Vagina (tissue), 2 donors: ENCODE results near the gene CMPK2. TPM values are rescaled to one million over a fixed set of nuclear protein-coding genes. Genes with fewer than 3 reads are reported as not detected.
"Not testable (repeated sequence)": the region's sequence is repeated elsewhere in the genome, so short reads cannot be mapped to it uniquely, and the experiment has no call there.

Source experiments
- DNase-seq, 2 donors: peaks; one replicate each; pipeline ENCODE4 v3.0.0-alpha.2; 2017; ENCODE audit errors: extremely low spot score in 2 of 2
- H3K27ac ChIP-seq: fragments of 200-600 bp; sonication (generic); one replicate; pipeline ENCODE4 v1.5.1; 2019
- H3K27me3 ChIP-seq: fragments of 200-600 bp; sonication (generic); one replicate; pipeline ENCODE4 v1.5.1; 2019
- H3K36me3 ChIP-seq, 2 donors: fragments of 200-600 bp; sonication (generic); one replicate each; pipeline ENCODE4 v1.5.1; 2017 to 2019
- H3K4me1 ChIP-seq: fragments of 200-600 bp; sonication (generic); one replicate; pipeline ENCODE4 v1.5.1; 2019
- H3K4me3 ChIP-seq, 2 donors: fragments of 200-600 bp; sonication (generic); 1 replicate in 1 of 2; 2 replicates in 1 of 2; pipeline ENCODE4 v1.5.1; 2016 to 2019
- H3K9me3 ChIP-seq: fragments of 200-600 bp; sonication (generic); one replicate; pipeline ENCODE4 v1.5.1; 2019
- POLR2A ChIP-seq, 2 donors: fragments of 450-650 bp; IDR thresholded peaks; one replicate each; pipeline ENCODE4 v1.6.1; 2017; ENCODE audit warnings: antibody characterized with exemption in 2 of 2, mild to moderate bottlenecking in 2 of 2, moderate library complexity in 2 of 2
- POLR2AphosphoS5 ChIP-seq, 2 donors: sonication (generic); formaldehyde crosslinking; IDR thresholded peaks; one replicate each; pipeline ENCODE4 v1.9.0; 2017; ENCODE audit warnings: antibody characterized with exemption in 2 of 2, mild to moderate bottlenecking in 2 of 2, low read depth in 1 of 2; ENCODE audit not compliant: insufficient read depth in 1 of 2
- intact Hi-C: fragments of 100-400 bp; cut with DNase I; formaldehyde crosslinking; loops from one replicate; pipeline ENCODE4 v1.15.1; 2023
- total RNA-seq: library from RNA; depleted of rRNA; stranded (reverse); fragments of >200 nt; gene quantifications from one replicate; pipeline ENCODE4 v1.2.3, GENCODE V29; 2016
- TF ChIP-seq, protein P1 (sequence below), 3 experiments: fragments of 450-650 bp in 2 of 3; fragments of 200-600 bp in 1 of 3; sonication (generic) in 1 of 3; IDR thresholded peaks; one replicate each; pipeline ENCODE4 v1.5.1; 2017 to 2019; ENCODE audit warnings: antibody characterized with exemption in 3 of 3, mild to moderate bottlenecking in 2 of 3, moderate library complexity in 2 of 3

CMPK2 gene
- total RNA-seq, 1 donor from 2014 or later = 5.6 TPM

DNA sequence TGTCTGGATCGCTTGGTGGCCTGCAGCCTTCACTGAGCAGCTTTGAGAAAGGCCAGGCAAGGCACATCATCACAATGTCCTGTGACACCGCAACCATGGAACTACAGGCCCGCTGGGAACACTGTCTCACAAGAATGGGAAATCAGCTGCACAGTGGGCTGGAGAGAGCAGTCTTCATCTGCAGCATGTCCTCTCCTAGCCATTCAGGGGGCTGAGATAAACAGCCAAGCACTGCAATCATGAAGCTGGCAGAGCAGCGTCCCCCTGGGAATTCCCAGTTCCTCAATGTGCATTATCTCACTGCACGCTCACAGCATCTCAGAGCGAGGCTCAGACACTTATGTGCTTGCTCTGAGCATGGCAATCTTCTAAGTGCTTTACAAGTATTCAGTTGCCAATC, 1.9 kb downstream of the CMPK2 start:
- no peak for TF ChIP-seq POLR2A (IDR thresholded peaks at IDR 0.05)
- no peak for TF ChIP-seq POLR2AphosphoS5 (IDR thresholded peaks at IDR 0.05; ENCODE audit: insufficient read depth in 1 of 2, low read depth in 1 of 2)
- TF ChIP-seq, protein P1, sequence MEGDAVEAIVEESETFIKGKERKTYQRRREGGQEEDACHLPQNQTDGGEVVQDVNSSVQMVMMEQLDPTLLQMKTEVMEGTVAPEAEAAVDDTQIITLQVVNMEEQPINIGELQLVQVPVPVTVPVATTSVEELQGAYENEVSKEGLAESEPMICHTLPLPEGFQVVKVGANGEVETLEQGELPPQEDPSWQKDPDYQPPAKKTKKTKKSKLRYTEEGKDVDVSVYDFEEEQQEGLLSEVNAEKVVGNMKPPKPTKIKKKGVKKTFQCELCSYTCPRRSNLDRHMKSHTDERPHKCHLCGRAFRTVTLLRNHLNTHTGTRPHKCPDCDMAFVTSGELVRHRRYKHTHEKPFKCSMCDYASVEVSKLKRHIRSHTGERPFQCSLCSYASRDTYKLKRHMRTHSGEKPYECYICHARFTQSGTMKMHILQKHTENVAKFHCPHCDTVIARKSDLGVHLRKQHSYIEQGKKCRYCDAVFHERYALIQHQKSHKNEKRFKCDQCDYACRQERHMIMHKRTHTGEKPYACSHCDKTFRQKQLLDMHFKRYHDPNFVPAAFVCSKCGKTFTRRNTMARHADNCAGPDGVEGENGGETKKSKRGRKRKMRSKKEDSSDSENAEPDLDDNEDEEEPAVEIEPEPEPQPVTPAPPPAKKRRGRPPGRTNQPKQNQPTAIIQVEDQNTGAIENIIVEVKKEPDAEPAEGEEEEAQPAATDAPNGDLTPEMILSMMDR (IDR thresholded peaks at IDR 0.05) = no peak
- no peak for DNase-seq
- Histone ChIP-seq H3K27me3 (no peaks in the 10 kb centered on the region), H3K4me3 (no peak overlapping the region), H3K9me3 (peaks cover 5% of the 10 kb centered on the region), H3K4me1 (peaks cover 12% of the 10 kb centered on the region), H3K36me3 (peaks cover 0 to 13% of the 10 kb centered on the region in 2 donors), H3K27ac (no peak overlapping the region)
- intact Hi-C loops = no loop called here

DNA sequence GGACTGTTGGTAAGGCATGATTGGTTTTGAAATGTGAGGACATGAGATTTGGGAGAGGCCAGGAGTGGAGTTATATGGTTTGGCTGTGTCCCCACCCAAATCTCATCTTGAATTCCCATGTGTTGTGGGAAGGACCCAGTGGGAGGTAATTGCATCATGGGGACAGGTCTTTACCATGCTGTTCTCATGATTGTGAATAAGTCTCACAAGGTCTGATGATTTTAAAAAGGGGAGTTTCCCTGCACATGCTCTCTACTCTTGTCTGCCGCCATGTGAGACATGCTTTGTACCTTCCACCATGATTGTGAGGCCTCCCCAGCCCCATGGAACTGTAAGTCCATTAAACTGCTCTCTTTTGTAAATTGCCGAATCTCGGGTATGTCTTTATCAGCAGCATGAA, 5.4 kb downstream of the CMPK2 start:
- DNase-seq = no peak
- no peak for TF ChIP-seq POLR2A (IDR thresholded peaks at IDR 0.05)
- TF ChIP-seq POLR2AphosphoS5 (IDR thresholded peaks at IDR 0.05; ENCODE audit: insufficient read depth in 1 of 2, low read depth in 1 of 2) = no peak
- TF ChIP-seq, protein P1 (IDR thresholded peaks at IDR 0.05) = no peak
- H3K9me3 ChIP-seq = peaks cover 5% of the 10 kb centered on the region
- intact Hi-C loops = no loop called here
- peaks cover 0 to 13% of the 10 kb centered on the region in 2 donors for H3K36me3 ChIP-seq
- H3K4me3 ChIP-seq = no peak overlapping the region
- H3K27me3 ChIP-seq = no peaks in the 10 kb centered on the region
- no peak overlapping the region for H3K27ac ChIP-seq
- no peaks in the 10 kb centered on the region for H3K4me1 ChIP-seq

DNA sequence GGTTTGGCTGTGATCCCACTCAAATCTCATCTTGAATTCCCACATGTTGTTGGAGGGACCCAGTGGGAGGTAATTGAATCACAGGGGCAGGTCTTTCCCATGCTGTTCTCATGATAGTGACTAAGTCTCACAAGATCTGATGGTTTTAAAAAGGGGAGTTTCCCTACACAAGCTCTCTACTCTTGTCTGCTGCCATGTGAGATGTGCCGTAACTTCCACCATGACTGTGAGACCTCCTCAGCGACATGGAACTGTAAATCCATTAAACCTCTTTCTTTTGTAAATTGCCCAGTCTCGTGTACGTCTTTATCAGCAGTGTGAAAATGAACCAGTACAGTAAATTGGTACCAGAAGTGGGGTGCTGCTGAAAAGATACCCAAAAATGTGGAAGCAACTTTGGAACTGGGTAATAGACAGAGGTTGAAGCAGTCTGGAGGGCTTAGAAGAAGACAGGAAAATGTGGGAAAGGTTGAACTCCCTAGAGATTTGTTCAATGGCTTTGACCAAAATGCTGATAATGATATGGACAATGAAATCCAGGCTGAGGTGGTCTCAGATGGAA, 7.2 kb downstream of the CMPK2 start:
- H3K27me3 ChIP-seq, intact Hi-C loops, H3K4me3 ChIP-seq, DNase-seq, H3K4me1 ChIP-seq, H3K9me3 ChIP-seq, H3K27ac ChIP-seq: not testable (repeated sequence)
- H3K36me3 ChIP-seq = peaks cover 0 to 13% of the 10 kb centered on the region in 2 donors

DNA sequence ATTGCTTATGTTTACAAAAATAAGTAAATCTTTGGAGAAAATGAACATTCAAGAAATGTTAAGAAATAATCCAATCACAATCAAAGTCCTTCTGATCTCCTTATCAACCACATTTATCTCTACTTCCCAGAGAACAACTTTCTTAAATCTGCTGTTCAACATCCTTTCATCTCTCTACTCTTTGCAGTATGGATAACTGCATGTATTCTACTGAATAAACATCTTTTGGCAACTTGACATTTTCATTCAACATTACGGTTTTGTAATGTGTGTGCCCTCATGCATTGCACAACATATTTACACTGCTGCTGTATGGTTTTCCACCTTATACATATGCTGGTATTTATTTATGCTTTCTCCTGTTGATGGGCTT, 9.2 kb downstream of the CMPK2 start:
- intact Hi-C loops = no loop called here
- H3K27ac ChIP-seq = no peak overlapping the region
- TF ChIP-seq POLR2AphosphoS5 (IDR thresholded peaks at IDR 0.05; ENCODE audit: insufficient read depth in 1 of 2, low read depth in 1 of 2) (no peak), POLR2A (IDR thresholded peaks at IDR 0.05) (no peak)
- TF ChIP-seq, protein P1 (IDR thresholded peaks at IDR 0.05) = no peak
- no peak overlapping the region for H3K4me3 ChIP-seq
- H3K27me3 ChIP-seq = no peaks in the 10 kb centered on the region
- peaks cover 5% of the 10 kb centered on the region for H3K9me3 ChIP-seq
- no peak for DNase-seq
- H3K36me3 ChIP-seq = peaks cover 0 to 26% of the 10 kb centered on the region in 2 donors
- no peaks in the 10 kb centered on the region for H3K4me1 ChIP-seq

DNA sequence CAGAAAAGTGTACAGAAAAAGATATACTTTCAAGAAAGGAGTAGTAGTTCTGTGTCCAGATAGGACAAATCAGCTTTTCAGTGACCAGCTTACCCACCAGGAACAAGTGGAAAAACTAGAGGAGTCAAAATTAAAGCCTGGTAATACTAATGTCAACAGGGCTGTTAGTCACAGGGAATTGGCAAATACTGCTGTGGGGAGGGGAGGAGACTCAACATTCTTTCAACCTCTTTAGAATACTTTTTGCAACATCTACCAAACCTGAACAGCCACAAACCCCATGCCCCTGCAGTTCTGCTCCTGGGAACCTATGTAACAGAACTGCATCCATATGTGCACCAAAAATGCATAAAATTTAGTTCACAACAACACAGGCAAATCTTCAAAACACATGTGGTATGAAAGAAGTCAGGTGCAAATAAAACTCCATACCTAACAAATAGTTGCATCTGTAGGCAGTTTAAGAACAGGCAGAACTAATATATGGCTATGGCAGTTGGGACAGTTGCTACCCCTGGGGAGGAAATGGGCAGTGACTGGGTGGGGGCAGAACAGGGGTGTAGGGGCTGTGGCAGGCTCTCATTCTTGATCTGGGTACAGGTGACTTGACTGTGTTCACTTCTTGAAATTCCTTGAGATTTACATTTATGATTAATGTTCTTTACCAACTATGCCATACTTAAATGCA, 9.7 kb downstream of the CMPK2 start:
- Histone ChIP-seq H3K4me3 (no peak overlapping the region), H3K27me3 (no peaks in the 10 kb centered on the region), H3K9me3 (peaks cover 5% of the 10 kb centered on the region), H3K4me1 (no peaks in the 10 kb centered on the region), H3K27ac (no peak overlapping the region), H3K36me3 (peaks cover 0 to 30% of the 10 kb centered on the region in 2 donors)
- TF ChIP-seq, protein P1 (IDR thresholded peaks at IDR 0.05) = no peak
- TF ChIP-seq POLR2A (IDR thresholded peaks at IDR 0.05) = no peak
- TF ChIP-seq POLR2AphosphoS5 (IDR thresholded peaks at IDR 0.05; ENCODE audit: insufficient read depth in 1 of 2, low read depth in 1 of 2) = no peak
- no peak for DNase-seq
- intact Hi-C loops = no loop called here
